Measurements from ENCODE around the gene DUSP16.

The DUSP16 gene

DNA sequence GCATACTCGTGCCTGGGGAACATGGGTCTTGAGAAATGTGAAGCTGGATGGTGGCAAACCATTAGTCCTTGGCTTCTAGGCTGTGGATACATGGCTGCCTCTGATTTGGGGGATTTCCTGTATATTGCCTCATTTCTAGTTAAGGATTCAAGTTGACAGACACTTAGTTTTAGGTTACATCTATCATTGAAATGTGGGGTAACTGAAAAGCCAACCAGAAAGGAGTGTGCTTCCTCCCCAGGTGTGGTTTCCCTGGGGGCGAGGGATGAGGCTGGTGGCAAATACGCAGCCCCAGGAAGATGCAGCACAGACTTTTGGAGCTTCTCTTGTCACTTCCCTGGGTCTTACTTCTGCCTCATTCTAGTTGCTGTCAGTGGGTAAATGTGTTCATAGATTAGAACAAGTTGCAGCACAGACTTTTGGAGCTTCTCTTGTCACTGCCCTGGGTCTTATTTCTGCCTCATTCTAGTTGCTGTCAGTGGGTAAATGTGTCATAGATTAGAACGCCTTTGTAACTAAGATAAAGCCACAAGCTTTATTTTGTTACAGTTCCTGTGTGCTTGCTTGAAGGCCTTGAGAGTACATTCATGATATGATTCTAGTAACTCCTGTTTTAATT lies 120.7 kb downstream of the DUSP16 start:
- peak; percentile 29 to 35 for DNase-seq (ENCODE audit: low read depth in 2 of 2)

DNA sequence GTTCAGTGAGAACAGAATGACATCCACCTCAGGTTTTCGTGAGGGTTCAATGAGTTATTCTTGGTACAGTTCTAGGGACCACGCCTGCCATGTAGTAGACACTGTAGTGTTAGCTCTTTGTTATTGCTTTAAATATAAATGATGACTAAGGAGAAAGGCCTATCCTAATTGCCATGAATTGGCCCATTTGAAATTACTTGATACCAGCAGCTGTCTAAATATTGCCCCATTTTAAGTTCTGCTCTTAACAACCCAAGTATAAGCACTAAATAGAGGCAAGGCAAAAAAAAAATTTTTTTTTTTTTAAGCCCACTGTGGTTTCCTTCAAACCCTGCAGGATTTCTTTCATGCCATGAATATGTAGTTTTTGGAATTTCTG lies 121.2 kb downstream of the DUSP16 start:
- no peak for DNase-seq (ENCODE audit: low read depth in 2 of 2)

DNA sequence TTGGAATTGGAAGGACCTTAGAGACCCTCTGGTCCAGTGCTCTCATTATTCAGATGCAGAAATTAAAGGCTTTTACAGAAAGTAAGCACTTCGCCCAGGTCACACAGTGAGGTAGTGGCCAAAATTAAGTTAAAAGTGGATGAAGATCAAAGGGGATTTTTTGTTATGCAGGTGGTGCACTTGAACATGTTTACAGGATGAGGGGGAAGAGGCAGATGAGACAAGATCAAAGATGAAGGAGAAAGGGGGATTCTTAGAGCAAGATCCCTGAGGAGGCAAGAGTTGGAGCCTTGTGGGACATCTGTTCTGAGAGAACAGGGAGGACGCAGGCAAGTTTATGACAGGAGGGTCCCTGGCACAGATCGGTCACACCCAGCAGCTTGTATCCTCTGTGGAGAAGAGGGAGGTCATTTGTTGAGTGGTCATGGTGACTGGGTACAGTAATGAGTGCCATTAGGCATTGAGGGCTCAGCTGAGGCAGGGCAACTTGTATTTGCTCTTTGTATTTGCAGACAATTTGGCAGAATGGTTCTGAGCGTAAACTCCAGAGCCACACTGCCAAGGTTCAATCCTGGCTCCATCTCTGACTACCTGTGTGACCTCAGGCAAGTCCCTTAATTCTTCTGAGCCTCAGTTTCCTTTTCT lies 121.8 kb downstream of the DUSP16 start:
- no peak for DNase-seq (ENCODE audit: low read depth in 2 of 2)

DNA sequence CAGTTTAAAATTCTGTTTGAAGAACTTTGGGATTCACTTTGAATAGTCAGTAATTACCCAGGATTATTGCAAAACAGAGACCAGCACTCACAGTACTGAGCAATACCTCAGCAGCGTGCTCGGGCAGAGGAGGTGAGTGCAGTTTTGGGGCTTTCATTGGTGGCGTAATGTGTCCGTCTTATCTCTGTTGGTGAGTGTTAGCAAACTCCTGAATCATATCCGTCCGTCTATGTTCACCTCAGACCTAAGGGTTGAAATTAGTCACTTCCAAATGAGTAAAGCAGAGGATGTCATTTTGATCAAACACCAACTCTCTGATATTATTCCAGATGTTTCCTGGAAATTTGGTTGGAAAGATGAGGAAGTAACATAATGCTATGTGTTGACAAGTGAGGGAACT lies 123.0 kb downstream of the DUSP16 start:
- peak in 1 of 2 donors; percentile 43 for DNase-seq (ENCODE audit: low read depth in 2 of 2)

DNA sequence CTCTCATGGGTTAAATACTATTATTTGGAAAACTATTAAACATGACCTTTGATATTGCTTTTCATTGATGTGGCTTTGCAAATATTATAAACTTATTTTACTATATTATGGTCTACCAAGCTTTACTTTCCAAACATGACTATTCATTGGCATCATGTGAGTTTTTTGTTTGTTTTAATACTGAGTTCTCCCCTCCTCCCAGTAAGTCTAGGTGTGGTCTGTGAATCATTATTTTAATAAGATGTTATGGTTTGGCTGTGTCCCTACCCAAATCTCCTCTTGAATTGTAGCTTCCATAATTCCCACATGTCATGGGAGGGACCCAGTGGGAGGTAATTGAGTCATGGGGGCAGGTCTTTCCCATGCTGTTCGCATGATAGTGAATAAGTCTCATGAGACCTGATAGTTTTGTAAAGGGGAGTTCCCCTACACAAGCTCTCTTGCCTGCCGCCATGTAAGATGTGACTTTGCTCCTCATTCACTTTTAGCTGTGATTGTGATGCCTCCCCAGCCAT lies 125.8 kb downstream of the DUSP16 start:
- no peak for DNase-seq (ENCODE audit: low read depth in 2 of 2)

DNA sequence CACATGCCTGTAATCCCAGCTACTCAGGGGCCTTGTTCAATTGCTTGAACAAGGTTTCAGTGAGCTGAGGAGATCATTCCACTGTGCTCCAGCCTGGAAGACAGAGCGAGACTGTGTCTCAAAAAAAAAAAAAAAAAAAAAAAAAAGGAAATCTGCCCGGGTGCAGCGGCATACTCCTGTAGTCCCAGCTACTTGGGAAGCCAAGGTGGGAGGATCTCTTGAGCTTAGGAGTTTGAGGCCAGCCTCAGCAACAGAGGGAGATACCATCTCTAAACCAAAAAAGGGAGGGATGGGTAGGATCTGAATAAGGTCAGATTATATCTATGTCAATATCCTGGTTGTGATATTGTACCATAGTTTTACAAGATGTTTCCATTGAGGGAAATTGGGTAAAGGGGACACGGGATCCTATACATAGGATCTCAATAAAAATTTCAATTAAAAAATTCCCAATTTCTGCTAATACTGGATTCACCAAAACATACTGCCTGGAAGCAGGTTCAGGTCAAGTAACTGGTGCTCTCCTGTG lies 129.4 kb downstream of the DUSP16 start:
- DNase-seq (ENCODE audit: low read depth in 2 of 2) = no peak

DNA sequence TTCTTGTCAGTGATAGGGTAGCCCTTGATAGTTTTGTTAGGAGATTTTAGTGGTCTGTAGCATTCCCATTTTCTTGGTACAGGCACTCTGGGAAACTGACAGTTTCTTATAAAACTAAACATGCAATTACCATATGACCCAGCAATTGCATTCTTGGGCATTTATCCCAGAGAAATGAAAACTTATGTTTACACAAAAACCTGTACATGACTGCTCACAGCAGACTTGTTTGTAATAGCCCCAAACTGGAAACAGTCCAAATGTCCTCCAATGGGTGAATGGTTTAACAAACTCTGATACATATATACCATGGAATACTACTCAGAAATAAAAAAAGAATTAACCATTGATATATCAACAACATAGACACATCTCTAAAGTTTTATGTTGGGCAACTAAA lies 130.3 kb downstream of the DUSP16 start:
- DNase-seq (ENCODE audit: low read depth in 2 of 2) = no peak

DNA sequence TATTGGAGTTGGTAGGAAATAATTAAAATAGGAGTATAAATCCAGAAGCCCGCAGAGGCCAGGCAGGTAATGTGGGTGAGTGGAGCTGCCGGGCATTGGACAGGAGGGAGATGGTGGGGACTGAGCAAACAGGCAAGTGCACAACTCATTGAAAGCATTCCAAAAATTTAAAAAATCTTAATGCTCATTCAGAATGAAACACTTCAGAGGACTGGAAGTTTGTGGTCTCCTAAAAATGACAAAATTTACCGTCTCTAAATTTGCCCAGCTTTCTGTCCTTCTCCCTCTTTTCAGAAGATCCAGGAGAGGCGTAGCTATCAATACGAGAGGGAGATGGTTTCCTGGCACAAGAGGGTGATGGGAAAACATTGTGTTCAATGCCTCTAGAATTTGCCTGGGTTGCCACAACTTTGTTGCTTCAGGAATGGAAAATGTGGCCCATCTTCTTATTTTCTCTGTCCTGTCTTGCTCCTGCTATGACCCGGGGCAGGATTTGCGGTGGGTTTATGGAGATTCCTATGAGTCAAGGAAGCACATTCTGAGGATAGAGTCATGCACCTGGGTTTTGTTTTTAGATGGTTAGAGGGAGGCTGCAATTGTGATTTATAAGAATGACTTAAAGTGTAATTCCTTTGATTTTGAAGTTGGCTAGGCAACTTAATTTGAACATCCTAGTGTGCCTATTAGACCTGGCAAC lies 133.6 kb downstream of the DUSP16 start:
- no peak for DNase-seq (ENCODE audit: low read depth in 2 of 2)

DNA sequence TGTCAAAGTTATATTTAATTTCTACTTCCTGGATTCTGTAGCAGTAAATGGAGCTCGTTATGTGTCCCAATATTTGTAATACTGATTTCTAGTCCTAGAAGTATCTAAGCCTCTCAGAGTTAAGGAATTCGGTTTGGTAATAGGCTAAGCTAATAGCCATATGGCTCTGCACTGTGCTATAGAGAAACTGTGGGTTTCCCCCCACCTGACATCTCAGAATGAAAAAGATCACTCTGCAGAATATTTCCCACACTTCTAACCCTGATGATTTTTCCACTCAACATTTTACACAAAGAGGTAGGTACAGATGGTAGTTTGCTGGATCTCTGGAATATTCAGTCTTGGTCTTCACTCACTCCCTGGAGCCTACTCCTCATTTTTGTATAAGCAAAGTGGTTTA lies 134.6 kb downstream of the DUSP16 start:
- no peak for DNase-seq (ENCODE audit: low read depth in 2 of 2)

DNA sequence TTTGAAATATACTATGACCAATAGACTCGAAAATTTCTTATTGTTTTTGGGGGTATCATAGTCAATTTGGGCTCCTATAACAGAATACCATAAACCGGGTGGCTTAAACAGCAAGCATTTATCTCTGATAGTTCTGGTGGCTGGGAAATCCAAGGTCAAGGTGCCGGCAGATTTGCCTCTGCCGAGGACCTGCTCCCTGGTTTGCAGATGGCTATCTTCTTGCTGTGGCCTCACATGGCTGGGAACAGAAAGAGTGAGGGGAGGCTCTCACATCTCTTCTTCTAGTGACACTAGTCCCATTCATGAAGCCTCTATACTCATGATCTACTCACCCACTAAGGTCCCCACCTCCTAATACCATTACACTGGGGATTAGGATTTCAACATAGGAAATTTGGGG lies 135.1 kb downstream of the DUSP16 start:
- no peak for DNase-seq (ENCODE audit: low read depth in 2 of 2)

DNA sequence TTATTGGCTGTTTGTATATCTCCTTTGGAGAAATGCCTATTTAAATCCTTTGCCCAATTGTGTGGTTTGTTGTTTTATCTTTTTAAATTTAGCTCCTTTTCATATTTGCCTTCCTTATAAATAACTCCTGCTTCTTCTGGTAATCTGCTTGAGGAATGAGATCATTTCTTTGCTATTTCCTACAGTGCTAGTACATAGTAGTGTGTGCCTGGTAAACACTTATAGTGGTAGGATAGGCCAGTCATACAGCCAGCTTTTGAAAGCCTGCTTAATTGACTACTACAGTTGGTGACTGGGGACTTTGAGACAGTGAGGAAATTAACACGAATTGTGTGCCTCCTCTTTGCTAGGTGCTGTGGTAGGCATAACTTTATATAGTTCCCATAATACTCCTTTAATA lies 137.0 kb downstream of the DUSP16 start:
- DNase-seq (ENCODE audit: low read depth in 2 of 2) = no peak

DNA sequence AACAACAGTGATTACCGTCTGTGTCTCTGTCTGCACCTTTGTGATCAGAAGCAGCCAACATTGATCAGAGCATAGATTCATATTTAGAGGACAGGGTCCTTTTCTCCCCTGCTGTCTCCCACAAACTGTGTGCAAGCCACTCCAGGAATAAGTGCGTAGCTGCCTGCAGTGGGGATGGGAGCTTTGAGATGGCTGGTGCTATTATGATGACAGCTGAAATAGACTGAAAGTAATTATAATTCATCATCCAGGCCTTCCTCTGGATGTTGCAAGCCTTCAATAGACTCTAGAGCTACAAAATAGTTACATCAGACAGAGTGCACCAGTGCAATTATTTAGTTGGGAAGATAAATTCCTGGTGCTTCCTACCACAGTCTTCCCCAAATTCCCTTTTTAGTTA lies 137.7 kb downstream of the DUSP16 start:
- no peak for DNase-seq (ENCODE audit: low read depth in 2 of 2)

Measured in stimulated activated CD8-positive, alpha-beta memory T cell treated with anti-CD3 and anti-CD28 coated beads, Interleukin-7, amount 100 ng/mL, for 4 hours (primary cell).